Psoas muscle (tissue), 8 donors: Measurements from ENCODE around the gene CDKAL1. TPM values are rescaled to one million over a fixed set of nuclear protein-coding genes. Genes with fewer than 3 reads are reported as not detected.

Experiments used
- ATAC-seq, 4 donors: fragments of 200-7000 bp; cut with Tn5 transposase; one replicate each; pipeline ENCODE4 v1.9.1; 2020; ENCODE audit warnings: moderate library complexity in 3 of 4, mild to moderate bottlenecking in 2 of 4
- DNase-seq, 2 donors: peaks; one replicate each; pipeline ENCODE4 v3.0.0-alpha.2; 2020
- H3K27ac ChIP-seq: fragments of 200-600 bp; one replicate; pipeline ENCODE4 v1.8.0; 2022
- H3K27me3 ChIP-seq, 3 donors: fragments of 200-600 bp in 1 of 3; one replicate each; pipeline versions ENCODE4 v1.6.1 to v1.8.0; 2013 to 2022; ENCODE audit warnings: low read length in 2 of 3, mild to moderate bottlenecking in 2 of 3, moderate library complexity in 1 of 3; ENCODE audit not compliant: insufficient read depth in 3 of 3
- H3K36me3 ChIP-seq, 2 donors: fragments of 200-600 bp in 1 of 2; one replicate each; pipeline versions ENCODE4 v1.6.1 to v1.8.0; 2013 to 2022; ENCODE audit warnings: low read depth in 1 of 2, mild to moderate bottlenecking in 1 of 2, moderate library complexity in 1 of 2; ENCODE audit not compliant: insufficient read depth in 1 of 2
- H3K4me1 ChIP-seq: fragments of 200-600 bp; one replicate; pipeline ENCODE4 v1.8.0; 2022
- H3K4me3 ChIP-seq: fragments of 200-600 bp; one replicate; pipeline ENCODE4 v1.8.0; 2022; ENCODE audit warnings: mild to moderate bottlenecking
- H3K9me3 ChIP-seq: fragments of 200-600 bp; one replicate; pipeline ENCODE4 v1.8.0; 2022
- CTCF ChIP-seq: fragments of 200-600 bp; IDR thresholded peaks from one replicate; pipeline ENCODE4 v1.8.0; 2022; ENCODE audit warnings: antibody characterized with exemption
- WGBS, 3 donors: extraction: QIAGEN DNeasy Blood & Tissue Kit; methylation state at CpG; one replicate each; pipeline versions ENCODE4 v1.1.6 to v1.1.7; 2013; 5-methylcytosine and 5-hydroxymethylcytosine counted together
- intact Hi-C, 2 donors: fragments of 100-400 bp; cut with DNase I; formaldehyde crosslinking; loops; one replicate each; pipeline versions ENCODE4 v1.11.0 to v1.14.2; 2022
- polyA plus RNA-seq, 3 donors: library from polyadenylated mRNA; stranded (reverse); fragments of 200-250 nt; gene quantifications; one replicate each; pipeline ENCODE4 v1.2.3, GENCODE V29; 2013
- total RNA-seq, 4 donors: library from RNA; stranded (reverse); fragmentation: NEBNext Ultra II Directional in 2 of 4; extraction: Animal tissue kit (Norgen Biotek cat#: 25700) in 2 of 4; gene quantifications; one replicate each; pipeline versions ENCODE4 v1.2.1 to v1.2.4, GENCODE V29; 2021 to 2023
- donor health status: healthy with polysubstance abuse.
- donor health status: DM: no; HTN: no; CAD: no; lungs with moderate emphysema.
- donor health status: Bipolar disorder and iron deficiency.
- donor health status: healthy.
- donor health status: DM: yes; HTN: yes; CAD: no.
- donor health status: DM: no; HTN: no; CAD: no.
- donor health status: DM: no; HTN: no; CAD: no.
- donor health status: DM: yes; HTN: yes; CAD: no.

The CDKAL1 gene
- total and polyA plus RNA-seq, 7 donors, result 4.5 to 16.1 (median 12.9) TPM

GRCh38 chr6:21024616-21025015 is 490.4 kb downstream of the CDKAL1 start:
- no peak for ATAC-seq

GRCh38 chr6:21026576-21027273 is 492.5 kb downstream of the CDKAL1 start:
- no peaks in the 10 kb centered on the region for H3K9me3 ChIP-seq
- DNase-seq (no peak), ATAC-seq (no peak)
- WGBS, 3 donors, result 92 to 97% (median 94%) methylated on average over 3 of the region's 3 CpGs
- TF ChIP-seq CTCF, result no peak
- no peaks in the 10 kb centered on the region for H3K4me1 ChIP-seq
- no peaks in the 10 kb centered on the region for H3K27me3 ChIP-seq
- no peak overlapping the region for H3K27ac ChIP-seq
- no peaks in the 10 kb centered on the region for H3K36me3 ChIP-seq
- intact Hi-C loops, result no loop called here
- no peak overlapping the region for H3K4me3 ChIP-seq

More at GRCh38 chr6:21024616-21025015, 490.4 kb downstream of the CDKAL1 start:
- WGBS, 3 donors, result 20 to 39% (median 34%) methylated on average over 1 of the region's 1 CpG
- intact Hi-C loops, result no loop called here
- no peak overlapping the region for H3K4me3 ChIP-seq
- no peaks in the 10 kb centered on the region for H3K9me3 ChIP-seq
- no peaks in the 10 kb centered on the region for H3K27me3 ChIP-seq
- TF ChIP-seq CTCF, result no peak
- no peak overlapping the region for H3K27ac ChIP-seq
- no peak for DNase-seq
- no peaks in the 10 kb centered on the region for H3K4me1 ChIP-seq
- H3K36me3 ChIP-seq, result no peaks in the 10 kb centered on the region

GRCh38 chr6:21027507-21027906 is 493.2 kb downstream of the CDKAL1 start:
- Histone ChIP-seq H3K27ac (no peak overlapping the region), H3K4me1 (no peaks in the 10 kb centered on the region), H3K4me3 (no peak overlapping the region), H3K27me3 (no peaks in the 10 kb centered on the region), H3K36me3 (no peaks in the 10 kb centered on the region), H3K9me3 (no peaks in the 10 kb centered on the region)
- DNase-seq (no peak), ATAC-seq (no peak)
- intact Hi-C loops, result no loop called here
- no peak for TF ChIP-seq CTCF
- WGBS, 3 donors, result 93 to 98% (median 94%) methylated on average over 2 of the region's 2 CpGs

- DNase-seq (no peak), ATAC-seq (no peak)
- 95 to 98% (median 97%) methylated on average over 5 of the region's 5 CpGs for WGBS, 3 donors
- intact Hi-C loops, result no loop called here
- TF ChIP-seq CTCF, result no peak
- H3K9me3 ChIP-seq, result no peaks in the 10 kb centered on the region
- no peak overlapping the region for H3K27ac ChIP-seq
- H3K27me3 ChIP-seq, result no peaks in the 10 kb centered on the region
- H3K36me3 ChIP-seq, result no peaks in the 10 kb centered on the region
- peaks cover 5% of the 10 kb centered on the region for H3K4me1 ChIP-seq
- H3K4me3 ChIP-seq, result no peak overlapping the region
Observed at GRCh38 chr6:21031182-21031581, 496.9 kb downstream of the CDKAL1 start.

- intact Hi-C loops, result no loop called here
- H3K27ac ChIP-seq, result peak overlapping the region; percentile 56
- DNase-seq (no peak), ATAC-seq (peak in 1 of 4 donors; percentile 33)
- no peaks in the 10 kb centered on the region for H3K9me3 ChIP-seq
- H3K4me3 ChIP-seq, result peak overlapping the region; percentile 41
- TF ChIP-seq CTCF, result no peak
- no peaks in the 10 kb centered on the region for H3K27me3 ChIP-seq
- WGBS, 3 donors, result 39 to 65% (median 45%) methylated on average over 1 of the region's 1 CpG
- peaks cover 5% of the 10 kb centered on the region for H3K4me1 ChIP-seq
- no peaks in the 10 kb centered on the region for H3K36me3 ChIP-seq
Observed at GRCh38 chr6:21033084-21033483, 498.8 kb downstream of the CDKAL1 start.
